IPS-NIHi7 (cell line): ENCODE results near the gene ANGPTL8.

ENCODE experiments used
- DNase-seq: peaks from one replicate; pipeline ENCODE4 v3.0.0; 2012; ENCODE audit warnings: mixed read lengths; ENCODE audit errors: extremely low spot score

ANGPTL8 gene

DNA sequence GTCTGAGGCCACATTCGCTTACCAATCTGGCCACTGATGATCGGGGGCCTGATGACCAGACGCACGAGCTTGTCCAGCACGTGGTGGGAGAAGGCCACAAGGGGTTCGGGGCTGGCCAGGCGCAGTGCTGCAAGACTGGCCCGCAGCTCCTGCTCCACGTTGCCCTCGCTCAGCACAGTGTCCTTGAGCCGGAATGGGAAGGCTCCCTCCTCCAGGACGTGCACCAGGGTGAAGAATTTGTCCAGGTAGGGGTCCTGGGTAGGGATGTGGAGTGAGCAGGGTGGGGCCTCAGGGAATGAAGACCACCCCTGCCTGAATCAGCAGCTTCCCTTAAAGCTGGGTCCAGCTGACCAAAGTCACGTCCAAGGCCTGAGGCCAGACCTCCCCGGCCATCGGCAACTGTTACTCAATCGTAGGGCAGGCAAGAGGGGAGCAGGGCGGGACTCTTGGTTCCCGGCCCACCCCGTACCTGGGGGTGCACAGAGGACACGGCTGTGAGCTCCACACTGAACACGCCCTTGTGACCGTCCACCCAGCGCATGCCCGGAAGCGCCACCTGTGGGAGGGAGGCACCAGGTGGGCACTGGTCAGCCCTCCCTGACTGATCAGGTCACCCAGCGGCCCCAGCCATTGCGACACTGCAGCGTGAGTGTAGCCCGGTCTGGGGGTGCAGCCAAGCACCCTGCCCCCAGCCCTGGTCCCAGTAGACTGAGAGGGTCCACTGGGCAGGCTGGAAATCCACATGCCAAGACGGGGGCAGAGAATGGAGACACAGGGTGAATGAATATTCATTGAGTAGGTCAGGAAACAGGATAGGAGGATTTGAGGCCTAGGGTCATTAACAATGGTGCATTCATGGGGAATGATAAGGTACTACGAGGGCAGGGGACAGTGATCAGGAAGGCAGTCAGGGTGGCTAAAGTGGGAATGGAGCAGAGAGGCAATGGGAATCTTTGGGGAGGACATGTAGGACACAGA, 2.8 kb upstream of the ANGPTL8 start:
- DNase-seq, result no peak

GRCh38 chr19:11237321-11237720, 2.1 kb upstream of the ANGPTL8 start:
- no peak for DNase-seq

DNA sequence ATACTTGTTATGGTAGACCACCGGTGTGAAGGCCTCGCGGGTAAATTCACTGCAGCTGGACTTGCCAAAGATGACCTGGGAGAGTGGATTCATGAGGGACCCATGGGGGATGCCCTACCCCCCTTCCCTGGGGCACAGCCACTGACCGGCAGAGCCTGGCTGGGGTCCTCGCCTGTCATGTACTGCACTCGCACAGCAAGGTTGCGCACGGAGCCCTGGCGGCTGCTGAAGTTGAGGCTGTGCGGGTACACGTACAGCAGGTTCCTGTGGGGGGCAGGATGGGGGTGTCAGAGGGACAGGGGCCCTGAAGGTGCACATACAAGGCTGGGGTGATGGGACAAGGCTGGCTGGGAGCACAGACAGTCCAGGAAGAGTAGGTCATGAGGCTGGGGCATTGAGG, 1.4 kb upstream of the ANGPTL8 start:
- DNase-seq, result no peak

DNA sequence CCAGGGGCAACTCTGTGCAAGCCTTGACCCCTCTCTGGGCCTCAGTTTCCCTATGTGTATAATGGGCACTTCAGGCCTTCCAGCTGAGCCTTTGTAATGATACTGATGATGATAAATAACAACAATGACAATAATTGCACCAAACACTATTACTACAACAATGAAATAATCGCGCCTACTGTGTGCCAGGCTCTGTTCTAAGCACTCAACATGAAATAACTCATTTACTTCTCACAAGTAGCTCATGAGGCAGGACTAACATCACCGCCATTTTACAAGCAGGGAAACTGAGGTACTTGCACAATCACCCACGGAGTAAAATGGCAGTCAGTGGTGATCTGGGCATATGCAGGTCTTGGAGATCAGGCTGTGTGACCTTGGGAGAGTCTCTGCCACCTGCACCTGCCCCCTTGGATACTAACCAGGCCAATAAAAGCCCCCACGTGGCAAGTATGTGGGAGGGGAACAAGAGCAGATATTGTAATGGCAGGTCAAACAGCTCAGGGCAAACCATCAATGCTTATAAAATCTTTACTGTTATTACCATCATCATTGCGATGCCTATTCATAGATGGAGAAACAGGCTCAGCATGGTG, 540 bp upstream of the ANGPTL8 start:
- no peak for DNase-seq

DNA sequence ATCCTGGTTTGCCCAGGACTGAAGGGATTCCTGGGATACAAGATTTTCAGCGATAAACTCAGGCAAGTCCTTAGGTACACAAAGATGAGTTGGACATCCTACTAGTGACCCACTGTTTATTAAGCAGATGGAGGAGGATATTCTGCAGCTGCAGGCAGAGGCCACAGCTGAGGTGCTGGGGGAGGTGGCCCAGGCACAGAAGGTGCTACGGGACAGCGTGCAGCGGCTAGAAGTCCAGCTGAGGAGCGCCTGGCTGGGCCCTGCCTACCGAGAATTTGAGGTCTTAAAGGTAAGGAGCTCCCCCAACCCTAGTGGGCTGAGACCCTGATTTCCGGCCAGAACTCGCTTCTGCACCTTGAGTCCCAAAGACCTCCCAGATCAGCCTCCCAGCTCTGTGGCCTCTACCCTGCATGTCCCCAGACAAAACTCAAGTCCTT, 607 bp downstream of the ANGPTL8 start:
- DNase-seq, result no peak

DNA sequence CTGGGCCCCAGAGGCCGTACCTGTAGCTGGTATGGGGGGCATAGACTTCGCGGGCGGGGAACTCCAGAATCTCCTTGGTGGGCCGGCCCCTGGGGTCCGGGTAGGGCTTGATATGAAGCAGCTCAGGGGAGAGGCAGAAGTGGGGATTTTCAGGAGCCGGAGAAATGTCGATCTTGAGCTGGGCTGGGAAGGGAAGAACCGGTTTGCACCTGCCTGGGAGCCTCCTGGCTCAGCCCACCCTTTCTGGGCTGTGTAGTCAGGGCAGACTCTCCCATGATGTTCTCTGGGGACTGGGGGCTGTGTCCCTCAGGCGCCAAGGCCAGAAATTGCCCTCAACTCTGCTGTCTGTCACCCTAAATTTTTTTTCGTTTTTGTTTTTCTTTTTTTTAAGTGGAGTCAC, 2.6 kb downstream of the ANGPTL8 start:
- no peak for DNase-seq

- peak; percentile 100 for DNase-seq
Measured at GRCh38 chr19:11242864-11243797, 3.7 kb downstream of the ANGPTL8 start.

DNA sequence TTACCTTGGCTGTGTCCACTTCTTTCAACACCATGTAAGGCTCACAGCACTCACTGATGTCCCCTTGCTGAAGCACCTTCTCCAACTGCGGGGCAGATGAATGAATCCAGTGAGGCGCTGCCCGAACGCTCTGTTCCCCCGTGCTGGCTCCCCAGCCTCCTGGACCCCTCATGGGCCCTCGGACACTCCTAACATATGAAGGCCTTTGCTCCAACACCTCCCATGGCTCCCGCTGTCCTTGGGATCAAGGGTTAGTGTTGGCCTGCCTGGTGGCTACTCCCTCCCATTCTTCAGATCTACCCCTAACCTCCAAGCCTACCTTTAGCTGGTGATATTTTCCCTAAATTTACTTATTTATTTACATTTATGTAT, 4.4 kb downstream of the ANGPTL8 start:
- no peak for DNase-seq

GRCh38 chr19:11244846-11245589, 5.6 kb downstream of the ANGPTL8 start:
- no peak for DNase-seq

DNA sequence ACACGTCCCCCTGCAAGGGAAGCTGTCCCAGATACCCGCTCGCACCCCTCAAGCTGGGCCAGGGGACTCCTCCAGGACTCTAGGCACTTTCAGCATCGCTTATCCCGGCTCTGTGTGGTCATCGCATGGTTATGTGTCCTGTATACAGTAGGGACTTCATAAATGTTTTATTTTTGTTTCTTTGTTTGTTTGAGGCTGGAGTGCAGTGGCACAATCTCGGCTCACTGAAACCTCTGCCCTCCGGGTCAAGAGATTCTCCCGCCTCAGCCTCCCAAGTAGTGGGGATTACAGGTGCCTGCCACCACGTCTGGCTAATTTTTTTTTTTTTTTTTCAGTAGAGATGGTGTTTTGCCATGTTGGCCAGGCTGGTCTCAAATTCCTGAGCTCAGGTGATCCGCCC, 7.5 kb downstream of the ANGPTL8 start:
- no peak for DNase-seq

GRCh38 chr19:11247391-11247790, 8.0 kb downstream of the ANGPTL8 start:
- DNase-seq, result no peak

GRCh38 chr19:11247934-11248333, 8.5 kb downstream of the ANGPTL8 start:
- DNase-seq, result no peak

DNA sequence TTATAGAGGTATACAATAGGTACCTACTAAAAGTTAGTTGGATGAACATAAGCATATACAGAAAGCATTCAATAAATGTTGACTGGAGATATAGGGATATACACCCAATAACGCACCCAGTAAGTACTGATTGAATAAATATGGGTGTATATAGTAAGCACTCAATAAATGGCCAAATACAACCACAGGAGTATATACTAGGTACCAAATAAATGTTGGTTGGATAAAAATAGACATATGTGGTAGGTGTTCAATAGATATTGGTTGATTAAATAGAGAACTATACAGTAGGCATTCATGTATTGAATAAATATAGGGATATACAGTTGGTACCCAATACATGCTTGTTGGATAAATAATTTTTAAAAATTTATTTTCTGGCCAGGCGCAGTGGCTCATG, 9.4 kb downstream of the ANGPTL8 start:
- DNase-seq, result no peak

DNA sequence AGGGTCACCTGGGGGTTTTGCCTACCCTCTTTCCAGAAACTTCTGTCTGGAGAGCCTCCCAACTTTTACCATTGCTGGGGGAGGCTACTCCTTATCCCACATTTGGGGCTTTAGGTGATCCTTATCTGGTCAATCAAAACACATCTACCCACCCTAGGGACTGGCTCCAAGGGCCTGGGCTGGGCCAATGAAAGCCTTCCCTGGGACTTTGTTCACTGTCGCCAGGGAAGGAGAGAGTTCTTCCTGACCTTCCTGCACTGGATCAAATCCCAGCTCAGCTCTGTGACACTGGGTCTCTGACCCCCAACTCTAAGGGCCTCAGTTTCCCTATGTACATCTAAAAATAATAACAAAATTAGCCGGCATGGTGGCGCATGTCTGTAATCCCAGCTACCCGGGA, 11.8 kb downstream of the ANGPTL8 start:
- no peak for DNase-seq

DNA sequence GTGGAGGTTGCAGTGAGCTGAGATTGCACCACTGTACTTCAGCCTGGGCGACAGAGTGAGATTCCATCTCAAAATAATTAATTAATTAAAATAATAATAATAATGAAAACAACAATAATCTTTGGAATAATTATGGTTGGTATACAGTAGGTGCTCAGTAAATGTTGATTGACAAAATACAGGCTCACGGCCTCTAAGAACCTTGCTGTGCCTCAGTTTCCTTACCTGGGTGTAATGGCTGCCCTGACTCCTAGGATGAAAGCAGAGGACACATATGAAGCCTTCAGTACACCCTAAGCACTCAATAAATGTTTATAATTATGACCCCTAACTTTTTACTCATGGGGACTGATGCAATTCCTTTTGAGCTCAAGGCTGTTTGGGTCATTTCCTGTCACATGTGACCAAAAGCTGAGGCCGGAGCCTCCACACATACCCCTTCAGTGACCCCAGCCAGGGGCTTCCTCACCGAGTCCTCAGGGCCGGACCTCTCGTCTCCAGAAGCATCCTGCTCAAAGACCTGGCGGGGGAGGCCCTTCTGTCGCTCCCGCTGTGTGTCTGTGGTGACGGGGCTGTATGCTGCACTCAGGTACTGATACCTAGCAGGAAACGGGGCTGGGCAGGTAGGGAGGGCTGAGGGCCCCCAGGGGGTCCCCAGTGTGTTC, 12.4 kb downstream of the ANGPTL8 start:
- no peak for DNase-seq

- DNase-seq, result no peak
Measured at GRCh38 chr19:11252665-11253355, 13.4 kb downstream of the ANGPTL8 start.

DNA sequence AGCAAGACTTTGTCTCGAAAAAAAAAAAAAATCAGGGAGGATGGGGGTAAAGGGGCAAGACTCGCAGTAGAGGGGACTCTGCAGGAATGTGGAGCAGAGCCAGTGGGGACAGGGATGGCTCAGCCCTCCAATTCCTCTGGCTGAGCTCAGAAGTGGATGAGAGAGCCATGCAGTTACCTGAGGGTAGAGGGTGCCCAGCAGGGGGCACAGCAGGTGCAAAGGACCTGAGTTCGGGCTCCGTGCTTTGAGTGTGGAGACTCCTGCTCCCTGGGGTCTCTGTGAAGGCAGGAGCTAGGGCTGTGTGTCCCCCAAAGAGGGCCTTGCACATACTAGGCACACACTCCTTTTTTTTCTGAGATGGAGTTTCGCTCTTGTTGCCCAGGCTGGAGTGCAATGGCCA, 15.2 kb downstream of the ANGPTL8 start:
- no peak for DNase-seq

GRCh38 chr19:11256189-11256588, 16.8 kb downstream of the ANGPTL8 start:
- no peak for DNase-seq

GRCh38 chr19:11257846-11258380, 18.5 kb downstream of the ANGPTL8 start:
- DNase-seq, result no peak

- no peak for DNase-seq
Measured at GRCh38 chr19:11260996-11261395, 21.6 kb downstream of the ANGPTL8 start.
